Stimulated activated CD8-positive, alpha-beta memory T cell treated with anti-CD3 and anti-CD28 coated beads, Interleukin-4, amount 100 ng/mL, for 4 hours (primary cell): ENCODE data around the gene TGFA.

ENCODE experiments used
- DNase-seq, 2 donors: peaks; one replicate each; pipeline ENCODE4 v3.0.0-alpha.2; 2020; ENCODE audit warnings: low read depth in 2 of 2, low spot score in 1 of 2

TGFA gene

DNA sequence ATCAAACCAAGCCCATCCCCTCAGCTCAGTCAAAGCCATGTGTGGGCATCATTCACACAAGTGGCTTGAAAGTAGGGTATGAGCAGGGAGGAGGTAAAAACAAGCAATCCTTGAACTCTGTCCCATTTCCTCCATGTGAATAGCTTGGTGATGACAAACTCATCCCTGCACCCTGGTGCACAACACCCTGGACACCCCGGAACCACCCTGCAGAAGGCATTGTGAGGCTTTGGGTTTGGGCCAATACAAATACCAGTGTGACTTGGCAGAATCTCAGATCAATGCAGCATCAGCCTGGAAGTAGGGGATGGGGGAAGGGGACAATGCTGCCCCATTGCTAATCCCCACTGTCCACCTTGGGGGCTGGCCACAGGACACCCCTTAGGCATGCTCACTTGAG, 28.6 kb downstream of the TGFA start:
- no peak for DNase-seq

DNA sequence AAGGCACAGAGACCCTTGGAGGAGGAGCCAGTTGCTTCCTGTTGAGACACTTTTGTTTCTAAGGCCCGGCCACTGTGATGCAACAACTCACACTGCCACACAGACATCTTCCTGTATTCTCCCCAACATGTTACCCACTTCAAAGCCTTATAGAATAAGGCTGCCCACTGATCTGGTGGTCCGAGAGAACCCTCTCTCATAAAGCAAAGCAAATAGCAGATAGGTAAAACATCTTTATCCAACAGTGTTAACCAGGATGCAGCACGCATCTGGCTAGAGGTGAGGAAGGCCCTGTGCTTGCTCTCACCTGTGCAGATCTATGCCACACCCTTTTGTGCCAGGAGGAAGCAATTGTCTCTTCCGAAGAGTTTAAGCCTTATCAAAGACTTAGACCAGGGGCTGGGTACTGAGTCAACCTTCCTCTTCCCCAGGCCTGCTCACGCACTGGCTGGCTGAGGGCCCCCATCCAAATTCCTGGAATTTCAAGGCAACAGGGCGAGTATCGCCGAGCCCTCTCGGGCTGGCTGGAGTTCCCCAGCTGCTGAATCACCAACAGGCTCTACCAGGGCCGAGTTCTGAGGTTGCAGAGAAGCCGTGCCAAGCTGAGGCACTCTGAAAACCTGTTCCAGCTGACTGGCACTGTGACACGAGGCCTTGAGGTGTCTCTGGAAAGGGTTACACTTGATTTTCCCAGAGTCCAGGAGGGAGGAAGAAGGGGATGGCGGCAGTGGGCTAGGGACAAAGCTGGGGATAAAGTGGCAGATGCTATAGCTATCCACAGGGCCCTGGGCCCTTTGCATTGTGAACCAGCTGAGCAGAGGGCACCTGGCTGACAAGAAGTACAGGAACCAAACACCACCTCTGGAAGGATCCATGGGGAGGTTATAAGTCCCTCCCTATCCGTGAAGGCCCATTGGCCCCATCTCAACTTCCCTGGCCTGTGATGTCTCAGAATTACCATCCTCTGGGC, 29.3 kb downstream of the TGFA start:
- DNase-seq: no peak

DNA sequence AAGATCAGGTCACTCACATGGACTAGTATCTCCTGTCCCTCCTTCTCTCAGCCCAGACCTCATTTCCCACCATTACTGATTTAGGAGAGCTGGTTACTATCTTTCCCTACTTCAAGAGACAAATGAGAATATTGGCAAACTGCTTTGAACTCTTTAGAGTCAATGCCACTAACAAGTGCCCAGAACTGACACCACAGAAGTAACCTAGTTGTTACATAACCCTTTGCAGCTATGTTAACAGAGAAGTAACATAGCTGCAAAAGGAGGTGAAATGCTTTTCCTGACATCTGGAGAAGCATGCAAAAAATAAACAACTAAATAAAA, 30.0 kb downstream of the TGFA start:
- no peak for DNase-seq

DNA sequence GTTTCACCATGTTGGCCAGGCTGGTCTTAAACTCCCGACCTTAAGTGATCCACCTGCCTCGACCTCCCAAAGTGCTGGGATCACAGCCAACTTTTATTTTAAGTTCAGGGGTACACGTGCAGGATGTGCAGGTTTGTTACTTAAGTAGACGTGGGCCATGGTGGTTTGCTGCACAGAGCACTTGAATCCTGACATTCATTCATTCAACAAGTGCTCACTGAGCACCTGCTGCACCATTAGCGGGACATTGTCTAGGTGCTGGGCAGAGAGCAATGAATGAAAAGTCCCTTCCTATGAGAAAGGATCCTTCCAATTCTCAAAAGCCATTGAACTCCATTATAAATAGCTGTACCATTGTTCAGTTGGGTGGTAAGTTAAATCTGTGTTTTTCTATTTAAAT, 31.0 kb downstream of the TGFA start:
- no peak for DNase-seq

DNA sequence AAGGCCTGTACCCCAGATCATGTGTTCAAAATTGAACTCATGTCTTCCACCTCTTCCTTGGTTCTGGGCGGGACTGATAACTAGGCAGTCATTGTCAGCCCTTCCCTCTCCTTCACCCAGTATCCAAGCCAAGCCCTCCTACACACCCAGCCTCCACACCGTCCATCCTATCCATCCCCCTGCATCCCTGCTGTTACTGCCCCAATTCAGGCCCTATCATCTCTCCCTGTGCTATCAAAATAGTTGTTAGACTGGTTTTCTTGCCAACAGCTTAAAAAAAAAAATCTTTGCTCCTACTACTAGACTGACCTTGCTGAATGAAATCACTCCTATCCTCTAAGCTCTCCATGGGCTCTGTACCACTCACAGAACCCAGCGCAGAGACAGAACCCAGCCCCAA, 32.8 kb downstream of the TGFA start:
- no peak for DNase-seq

DNA sequence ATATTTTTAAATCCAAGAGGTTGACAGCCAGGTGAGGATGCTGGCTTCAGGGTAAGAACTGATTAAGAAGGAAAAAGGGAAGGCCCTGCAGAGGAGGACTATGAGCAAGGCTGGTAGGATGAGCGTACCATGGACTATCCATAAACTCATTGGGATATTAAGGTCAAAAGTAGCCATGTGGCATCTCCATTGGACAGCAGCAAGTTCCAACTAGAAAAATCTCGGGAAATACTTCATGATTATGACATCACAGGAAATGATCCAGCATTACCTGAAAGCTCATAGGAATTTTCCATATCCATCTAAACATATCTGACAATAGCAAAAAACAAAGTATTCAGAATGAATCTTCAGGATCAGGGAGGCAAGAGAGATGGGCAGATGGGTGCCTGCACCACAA, 34.2 kb downstream of the TGFA start:
- DNase-seq: no peak

DNA sequence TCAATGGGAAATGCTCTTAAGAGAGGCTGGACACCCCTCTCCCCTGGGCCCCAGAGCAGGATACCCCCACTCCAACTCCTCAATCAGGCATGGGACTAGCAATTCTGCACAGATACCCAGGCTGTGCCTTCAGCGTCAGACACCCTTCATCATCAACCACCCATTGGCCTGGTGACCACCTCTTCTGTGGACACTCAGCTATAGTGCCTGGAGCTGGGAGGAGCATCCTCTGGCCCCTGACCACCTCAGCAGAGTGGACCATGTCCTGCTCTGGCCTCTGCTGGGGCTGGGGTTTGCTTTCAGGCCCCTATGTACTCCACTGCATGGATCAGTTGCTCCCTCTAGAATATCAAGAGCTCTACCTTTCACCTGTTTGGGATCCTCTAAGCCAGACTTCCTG, 35.1 kb downstream of the TGFA start:
- DNase-seq: no peak

DNA sequence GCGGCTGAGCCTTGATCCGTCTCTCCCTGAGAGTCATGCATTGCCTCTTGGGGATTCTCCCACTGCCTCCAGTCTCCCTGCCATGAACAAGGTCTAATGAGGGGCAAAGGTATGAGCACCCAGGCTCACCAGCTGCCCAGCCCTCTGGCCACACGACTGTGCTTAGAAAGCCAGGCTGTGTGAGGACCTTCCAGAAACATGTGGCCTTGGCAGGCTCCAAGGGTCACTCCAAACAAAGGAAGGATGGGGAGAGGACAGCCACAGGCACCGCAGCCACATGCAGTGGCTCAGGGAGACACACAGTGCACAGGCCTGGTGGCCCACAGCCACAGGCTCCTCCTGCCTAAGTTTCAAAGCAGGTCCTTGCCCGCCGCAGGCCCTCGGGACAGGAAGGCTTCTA, 35.8 kb downstream of the TGFA start:
- DNase-seq: no peak

DNA sequence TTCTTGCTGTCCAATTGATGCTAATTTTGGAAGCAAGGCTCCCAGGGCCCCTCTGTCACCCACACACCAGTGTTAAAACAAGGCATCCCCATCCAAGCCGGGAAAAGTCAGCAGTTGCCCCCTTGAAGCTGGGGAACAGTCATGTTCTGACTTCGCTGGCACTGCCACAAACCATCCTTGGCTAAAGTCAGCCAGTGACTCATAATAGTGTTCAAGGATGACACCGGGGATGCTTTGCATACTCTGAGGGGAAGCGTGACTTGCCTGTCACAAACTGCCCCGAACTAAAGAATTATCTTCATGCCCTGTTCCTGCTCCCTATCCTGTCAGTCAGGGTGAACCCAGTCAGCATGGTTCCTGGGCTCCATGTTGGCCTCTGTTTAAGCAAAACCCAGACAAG, 37.0 kb downstream of the TGFA start:
- DNase-seq: no peak

DNA sequence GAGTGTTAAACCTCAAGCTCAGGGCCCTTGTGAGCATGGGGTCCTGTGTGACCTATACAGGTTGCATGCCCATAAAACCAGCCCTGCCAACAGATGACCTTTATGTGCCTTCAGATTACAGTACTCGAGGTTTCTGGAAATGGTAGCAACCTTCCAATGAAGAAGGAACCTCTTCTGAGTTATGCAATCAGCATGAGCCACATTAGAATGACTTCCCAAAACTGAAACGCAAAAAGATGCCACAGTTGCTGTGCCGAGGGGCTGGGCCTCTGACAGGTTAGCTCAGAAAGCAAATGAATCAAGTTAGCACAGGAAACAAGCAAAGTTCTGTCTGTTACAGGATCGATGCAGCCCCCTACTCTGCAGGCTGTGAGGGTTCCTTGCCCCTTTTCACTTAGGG, 37.7 kb downstream of the TGFA start:
- no peak for DNase-seq

DNA sequence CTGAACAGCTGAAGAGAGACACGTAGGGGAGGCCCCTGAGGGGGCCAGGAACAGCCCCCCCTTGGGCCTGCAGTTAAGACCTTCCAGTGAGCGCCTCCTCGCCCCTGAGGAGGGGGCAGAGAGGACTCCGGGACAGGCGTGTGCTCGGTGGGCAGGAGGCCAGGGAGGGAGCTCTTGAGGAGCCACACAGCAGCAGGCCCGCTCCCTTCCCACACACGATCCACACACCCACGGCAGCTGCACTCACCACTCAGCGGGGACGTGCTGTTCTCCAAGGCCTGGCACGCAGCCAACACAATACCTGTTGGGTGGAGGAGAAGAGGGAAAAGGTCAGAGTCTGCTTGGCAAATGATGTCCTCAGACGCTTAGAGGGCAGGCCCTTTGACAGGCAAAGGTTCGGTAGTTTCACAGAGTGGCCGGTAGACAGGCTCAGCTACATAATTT, 39.0 kb downstream of the TGFA start:
- no peak for DNase-seq

DNA sequence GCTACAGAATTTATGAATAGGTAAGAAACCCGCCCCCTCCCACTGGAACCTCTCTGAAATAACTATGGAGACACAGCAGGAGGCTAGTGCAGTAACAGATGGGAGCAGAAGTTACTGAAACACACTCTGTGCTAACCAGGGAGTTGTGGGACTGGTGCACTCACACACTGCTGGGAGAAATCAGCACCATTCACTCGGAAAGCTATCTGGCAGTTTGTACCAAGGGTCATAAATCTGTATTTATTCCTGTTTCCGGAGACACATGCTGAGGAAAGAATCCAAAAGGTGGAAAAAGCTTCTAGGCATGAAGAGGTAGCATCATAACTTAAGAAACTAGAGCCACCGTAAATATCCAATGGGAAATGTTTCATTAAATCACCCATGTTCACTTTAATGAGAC, 39.9 kb downstream of the TGFA start:
- DNase-seq: no peak

DNA sequence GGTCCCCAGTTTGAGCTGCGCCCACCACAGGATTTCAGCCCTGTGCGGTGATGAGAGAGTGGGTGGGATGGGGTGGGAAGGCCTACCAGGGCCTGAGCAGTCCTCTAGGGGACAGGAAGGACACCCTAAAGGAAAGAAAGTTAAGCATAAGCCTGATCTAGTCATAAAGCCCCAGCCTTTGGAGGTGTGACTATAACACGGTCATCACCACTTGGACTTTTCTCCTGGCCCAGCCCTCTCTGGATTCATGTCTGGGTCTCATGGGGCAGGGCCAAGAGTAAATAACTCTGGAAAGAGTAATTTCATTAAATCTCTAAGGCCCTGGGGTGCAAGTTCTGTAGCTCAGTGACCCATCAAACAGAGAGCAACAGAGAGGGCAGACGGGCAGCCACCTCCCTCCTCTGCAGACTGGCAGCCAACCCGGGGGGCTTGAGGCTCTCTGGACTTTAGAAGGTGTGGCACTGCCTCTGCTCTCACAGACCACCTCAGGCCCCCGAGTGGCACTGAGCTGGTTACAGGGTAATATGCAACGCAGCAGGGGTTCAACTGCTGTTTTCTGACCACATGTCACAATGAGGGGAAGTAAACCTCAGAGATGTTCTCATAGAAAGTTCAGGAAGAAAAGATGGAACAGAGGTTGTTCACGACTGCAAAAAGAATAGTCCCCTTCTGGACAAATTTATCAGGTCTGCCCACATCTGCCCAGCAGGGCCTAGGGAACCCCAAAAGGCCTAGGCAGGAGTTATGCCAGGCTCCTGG, 41.5 kb downstream of the TGFA start:
- DNase-seq: no peak

DNA sequence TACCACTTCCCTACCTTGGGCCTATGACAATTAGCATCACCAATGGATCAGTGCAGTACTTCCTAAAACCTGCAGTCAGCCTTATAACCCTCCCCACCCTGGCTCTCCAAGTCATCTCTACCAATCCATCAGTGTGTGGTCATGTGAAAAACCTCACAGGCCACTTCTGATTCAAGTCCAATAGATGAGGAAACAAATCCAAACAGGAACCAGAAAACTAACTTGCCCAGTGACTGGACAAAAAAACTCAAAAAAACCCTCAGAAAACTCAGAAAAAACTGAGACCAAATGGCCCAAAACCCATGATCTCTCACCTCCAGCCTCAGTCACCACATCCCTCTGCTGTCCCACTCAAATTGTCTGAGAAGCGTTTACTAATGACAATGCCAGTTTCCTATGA, 43.3 kb downstream of the TGFA start:
- no peak for DNase-seq

DNA sequence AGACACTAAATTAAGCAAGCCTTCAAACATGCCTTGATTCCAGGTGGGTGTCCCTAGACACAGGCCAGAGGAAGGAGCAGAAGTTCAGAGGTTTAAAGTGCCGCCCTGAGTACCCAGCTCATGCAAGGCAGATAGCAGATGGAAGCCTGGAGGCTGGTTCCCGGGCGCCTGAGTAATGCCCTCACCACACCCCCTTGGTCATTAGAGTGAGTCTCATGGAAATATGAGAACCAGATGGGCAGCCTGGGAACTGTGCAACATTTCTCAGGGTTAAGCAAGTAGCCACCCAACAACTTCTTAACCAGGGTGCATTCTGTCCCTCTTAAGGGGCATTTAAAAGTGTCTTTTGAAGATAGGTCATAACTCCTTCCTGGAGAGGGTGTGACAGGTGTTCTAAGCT, 44.1 kb downstream of the TGFA start:
- no peak for DNase-seq

DNA sequence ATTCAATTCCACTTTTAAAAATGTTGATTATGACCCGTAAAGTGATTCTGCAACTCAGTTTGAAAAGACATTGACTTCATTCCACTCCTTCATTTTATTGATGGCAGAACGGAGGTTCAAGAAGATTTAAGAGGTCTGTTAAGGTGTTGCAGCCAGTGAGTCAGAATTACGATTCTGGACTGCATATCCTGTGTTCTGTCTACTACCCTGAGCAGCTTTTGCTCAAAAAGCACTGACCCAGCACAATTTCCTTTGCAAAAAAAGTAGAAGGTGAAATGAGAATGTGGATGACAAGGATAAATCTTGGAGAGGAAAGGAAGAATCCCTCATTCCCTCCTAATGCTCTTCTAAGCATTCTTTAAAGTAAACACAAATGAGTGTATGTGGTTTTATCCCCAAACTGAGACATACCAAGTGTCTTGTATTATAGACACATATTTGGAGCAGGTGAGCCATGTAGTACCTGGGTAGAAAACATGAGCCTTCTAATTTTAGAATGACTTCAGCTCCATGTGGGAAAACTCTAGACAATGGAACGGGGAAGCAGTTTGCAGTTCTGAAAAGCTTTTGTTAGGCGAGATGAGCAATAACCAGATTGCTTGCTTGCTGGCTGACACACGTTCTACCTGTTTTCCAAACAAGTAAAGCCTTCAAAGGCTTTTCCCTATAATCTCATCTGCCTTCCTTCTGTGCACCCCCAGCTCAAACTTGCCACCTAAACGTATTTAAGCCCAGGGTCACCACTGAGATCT, 44.7 kb downstream of the TGFA start:
- DNase-seq: no peak

DNA sequence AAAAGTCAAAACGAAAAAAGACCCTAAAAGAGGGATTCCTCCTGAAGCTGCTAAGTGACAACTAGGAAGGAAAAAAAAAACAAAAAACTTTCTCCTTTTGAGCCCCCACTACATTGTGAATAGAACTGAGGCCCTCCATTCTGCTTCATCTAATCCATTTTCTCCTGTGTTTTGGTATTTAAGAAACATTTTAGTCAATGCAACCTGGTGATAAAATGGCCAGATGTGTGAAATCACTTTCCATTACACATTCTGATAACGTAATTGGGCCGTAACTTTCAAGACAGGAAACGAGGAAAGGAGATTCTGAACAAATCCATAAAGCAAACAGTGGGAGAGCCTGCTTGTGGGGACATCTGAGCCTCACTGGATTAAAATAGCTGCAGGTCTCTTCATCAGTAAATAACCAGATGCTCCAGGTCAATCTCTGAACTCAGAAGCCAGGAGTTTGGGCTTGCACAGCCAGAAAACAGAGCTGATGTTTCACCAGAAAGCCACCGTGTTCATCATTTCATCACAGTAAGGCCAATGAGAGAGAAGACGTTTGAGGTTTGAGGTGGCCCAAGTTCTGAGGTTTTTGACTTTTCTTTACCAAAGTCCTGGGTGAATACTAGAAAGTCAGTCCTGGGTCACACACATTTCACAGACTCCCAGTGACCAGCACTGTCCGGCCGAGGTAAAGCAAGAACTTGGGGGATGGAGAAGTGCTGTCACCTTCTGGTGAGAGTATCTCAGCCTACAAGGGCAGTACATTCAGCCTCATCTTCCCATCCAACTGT, 47.8 kb downstream of the TGFA start:
- DNase-seq: no peak

DNA sequence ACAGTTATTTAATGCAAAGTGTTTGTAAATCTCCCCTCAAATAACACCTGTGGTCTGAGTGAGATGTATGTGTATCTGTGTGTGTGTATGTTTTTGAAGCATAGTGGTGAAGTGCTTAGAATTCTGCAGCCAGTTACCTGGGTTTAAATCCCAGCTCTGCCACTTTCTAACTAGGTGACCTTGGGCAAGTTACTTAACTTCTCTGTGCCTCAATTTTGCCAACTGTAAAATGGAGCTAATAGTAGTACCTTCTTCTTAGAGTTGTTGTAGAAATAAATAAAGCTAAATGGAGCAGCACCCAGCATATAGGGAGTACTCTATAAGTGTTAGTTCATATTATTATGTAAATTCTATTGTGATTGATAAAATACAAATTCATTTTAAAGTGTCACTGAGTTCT, 48.9 kb downstream of the TGFA start:
- DNase-seq: no peak

DNA sequence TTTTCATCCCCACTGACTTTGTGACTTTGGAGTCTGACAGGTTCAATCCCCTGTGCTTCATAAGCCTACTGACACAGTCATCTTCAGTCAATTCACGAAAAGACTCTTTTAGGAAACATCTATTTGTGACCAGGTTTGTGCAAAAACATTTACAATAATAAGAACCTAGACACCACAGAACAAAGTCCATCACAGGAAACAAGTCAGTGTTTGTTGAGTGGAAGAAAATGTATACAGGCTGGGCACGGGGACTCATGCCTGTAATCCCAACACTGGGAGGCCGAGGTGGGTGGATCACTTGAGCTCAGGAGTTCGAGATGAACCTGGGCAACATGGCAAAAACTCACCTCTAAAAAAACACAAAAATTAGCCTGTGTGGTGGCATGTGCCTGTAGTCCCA, 49.7 kb downstream of the TGFA start:
- no peak for DNase-seq

DNA sequence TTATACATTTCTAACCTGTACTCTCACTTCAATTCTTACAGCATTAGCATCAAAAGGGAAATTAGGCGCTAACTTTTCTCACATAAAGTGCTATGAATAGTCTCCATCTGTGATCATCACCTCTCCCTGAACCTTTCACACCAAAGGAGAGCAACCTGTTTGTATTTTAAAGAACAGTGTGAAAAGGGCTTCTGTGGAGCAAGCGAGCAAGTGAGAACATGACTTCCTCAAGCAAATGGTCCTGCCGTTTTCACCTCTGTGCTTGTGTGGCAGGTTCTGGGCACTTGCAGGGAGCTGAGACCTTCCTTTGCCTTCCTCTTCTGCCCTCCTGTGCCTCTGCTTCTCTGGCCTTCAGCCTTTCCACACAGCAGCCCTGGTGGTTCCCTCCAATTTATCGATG, 51.9 kb downstream of the TGFA start:
- no peak for DNase-seq

DNA sequence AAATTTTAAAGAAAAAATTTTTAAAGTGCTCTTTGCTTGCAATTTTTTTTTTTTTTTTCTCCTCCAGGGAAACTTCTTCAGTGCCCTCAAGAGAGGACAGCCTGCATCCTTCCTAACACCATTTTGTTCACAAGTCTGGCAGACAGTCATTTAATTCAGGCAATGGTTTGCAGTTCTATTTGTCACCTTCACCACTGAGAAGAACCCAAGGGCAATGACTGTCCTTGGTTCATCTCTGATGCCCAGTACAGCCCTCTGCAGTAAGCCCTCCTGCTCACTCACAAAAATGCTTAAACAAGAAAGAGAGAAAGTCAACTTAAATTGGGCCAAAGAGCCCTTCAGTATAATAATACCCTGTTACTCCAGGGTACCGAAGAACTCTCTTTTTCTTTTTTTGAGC, 52.4 kb downstream of the TGFA start:
- no peak for DNase-seq
